ENCODE data around the gene ARG2. TPM values are rescaled to one million over a fixed set of nuclear protein-coding genes. Genes with fewer than 3 reads are reported as not detected.

The ARG2 gene
- total and polyA plus RNA-seq, 10 of the 15 experiments (the other 5 are each of a cell fraction or from before 2014, with no cell fraction given), result 0.48 to 7.8 (median 1.1) TPM

GRCh38 chr14:67680121-67680602, 60.4 kb downstream of the ARG2 start:
- WGBS (ENCODE audit: insufficient coverage, insufficient replicate concordance, low lambda C conversion rate, missing lambda C conversion rate), result 29% methylated on average over 3 of the region's 3 CpGs
- peak; percentile 90 for DNase-seq (ENCODE audit: low read depth, low spot score)
- Histone ChIP-seq H3K4me3 (peak overlapping the region; percentile 25; the same call in 1 of the 2 replicates), H3K9me3 (replicated peaks; ENCODE audit: control insufficient read depth, insufficient read depth, low read length) (no peaks in the 10 kb centered on the region), H3K9ac (ENCODE audit: control insufficient read depth, insufficient read depth, low read length) (no peak overlapping the region), H2AFZ (ENCODE audit: control insufficient read depth, low read depth, low read length) (no peak overlapping the region), H3K4me2 (ENCODE audit: control insufficient read depth, insufficient read depth) (peak overlapping the region; percentile 58), H3K36me3 (ENCODE audit: control insufficient read depth in 2 of 2, insufficient read depth in 2 of 2, low read length in 1 of 2) (peaks cover 4 to 27% of the 10 kb centered on the region in 2 experiments; a peak in 3 of 4 replicates), H3K27ac (ENCODE audit: control insufficient read depth, insufficient read depth) (peak overlapping the region; percentile 58), H4K20me1 (ENCODE audit: control insufficient read depth, insufficient read depth) (no peaks in the 10 kb centered on the region), H3K27me3 (replicated peaks in 1 of 2; ENCODE audit: control insufficient read depth in 2 of 2, insufficient read depth in 2 of 2, low read length in 1 of 2) (no peaks in the 10 kb centered on the region), H3K79me2 (ENCODE audit: control insufficient read depth, insufficient read depth, low read length) (no peaks in the 10 kb centered on the region; the same call in none of the 2 replicates), H3K4me1 (ENCODE audit: control insufficient read depth, insufficient read depth, low read length) (peaks cover 22% of the 10 kb centered on the region)
- FAIRE-seq, result peak; percentile 90
- no TSS peak for BruUV-seq (replicated peaks)
- in situ Hi-C loops (cut with MboI) (no loop called here), intact Hi-C loops (cut with micrococcal nuclease; ENCODE audit: unreplicated experiment) (loop anchor here (2.0 kb wide), 1 partner anchor 15 kb away; the partner anchor contains the start of gene RDH11)
- RAD21 ChIA-PET (ENCODE audit: unreplicated experiment), result interaction anchor here (0.6 to 2.2 kb wide), 5 partner anchors 10 to 61 kb away, joined by 3 to 14 read pairs (median 7); no protein-coding TSS in a partner anchor
- POLR2A ChIA-PET, result interaction anchor here (0.5 to 6.8 kb wide), 3 partner anchors 8 to 12 kb away, joined by 3 to 62 read pairs (median 6); partner anchors contain the start of gene RDH11
- CTCF ChIA-PET, result interaction anchor here (0.6 to 2.4 kb wide), 9 partner anchors 11 to 96 kb away, joined by 3 to 8 read pairs (median 4); partner anchors contain the start of gene RDH11
- peak; percentile 98 for ATAC-seq
- SMC1A ChIA-PET (ENCODE audit: uncharacterized antibody, unreplicated experiment), result interaction anchor here (1.2 to 7.6 kb wide), 7 partner anchors 9 to 61 kb away, joined by 4 to 41 read pairs (median 7); partner anchors contain the start of gene RDH11
- TF ChIP-seq MTA3 (IDR thresholded peaks at IDR 0.05; ENCODE audit: borderline replicate concordance, low read length) (peak; percentile 77; the same call in 1 of the 2 replicates), ATF2 (IDR thresholded peaks at IDR 0.05; ENCODE audit: low read length) (peak; percentile 72), BCL3 (IDR thresholded peaks at IDR 0.05; ENCODE audit: borderline replicate concordance, insufficient read depth, low read depth, low read length, poor library complexity, severe bottlenecking) (peak; percentile 30), RCOR1 (conservative IDR thresholded peaks at IDR 0.05; ENCODE audit: low read depth, low read length) (0 out of 2 replicates have a peak, but pooled peaks have one; percentile 71), HCFC1 (IDR thresholded peaks at IDR 0.05; ENCODE audit: low read length) (no peak), JUNB (IDR thresholded peaks at IDR 0.05) (peak; percentile 97), NBN (IDR thresholded peaks at IDR 0.05) (peak; percentile 88), MTA2 (IDR thresholded peaks at IDR 0.05; ENCODE audit: low read depth) (peak; percentile 90), RB1 (IDR thresholded peaks at IDR 0.05; ENCODE audit: borderline replicate concordance) (peak; percentile 34; the same call in 1 of the 2 replicates), ZNF592 (IDR thresholded peaks at IDR 0.05) (no peak), EP300 (IDR thresholded peaks at IDR 0.05; ENCODE audit: borderline replicate concordance in 1 of 2, control insufficient read depth in 1 of 2, low read depth in 2 of 2, low read length in 2 of 2) (peak; percentile 54 to 91; a peak in 2 of 4 replicates), EED (IDR thresholded peaks at IDR 0.05; ENCODE audit: low read depth) (peak; percentile 62; the same call in 1 of the 2 replicates), STAT3 (IDR thresholded peaks at IDR 0.05; ENCODE audit: low read depth, low read length) (peak; percentile 87; the same call in 1 of the 2 replicates), MLLT1 (IDR thresholded peaks at IDR 0.05) (peak; percentile 31; the same call in 1 of the 2 replicates)
